Prostate gland (tissue), 2 donors: ENCODE results near the gene CPXM2.

Source experiments
- CTCF ChIP-seq, 4 experiments: fragments of 200-600 bp in 2 of 4; fragments of 450-650 bp in 2 of 4; sonication (generic) in 2 of 4; IDR thresholded peaks; 1 replicate in 3 of 4; 2 replicates in 1 of 4; pipeline ENCODE4 v1.5.1; 2016 to 2019; ENCODE audit warnings: antibody characterized with exemption in 4 of 4, mild to moderate bottlenecking in 2 of 4, moderate library complexity in 2 of 4
- POLR2A ChIP-seq: fragments of 450-650 bp; IDR thresholded peaks from one replicate; pipeline ENCODE4 v1.6.1; 2016; ENCODE audit warnings: antibody characterized with exemption, mild to moderate bottlenecking
- POLR2AphosphoS5 ChIP-seq: sonication (generic); formaldehyde crosslinking; IDR thresholded peaks from one replicate; pipeline ENCODE4 v1.6.1; 2017; ENCODE audit warnings: antibody characterized with exemption

GRCh38 chr10:123841560-123841959, 50.0 kb downstream of the CPXM2 start:
- TF ChIP-seq POLR2AphosphoS5 (no peak), CTCF (IDR thresholded peaks at IDR 0.05) (no peak), POLR2A (no peak)
